Cerebellar nuclear complex (tissue), 1 donor: ENCODE measurements around the gene CDH4.

ENCODE experiments used
- DNase-seq, 2 experiments: peaks; one replicate each; lab custom pipeline; 2025; lab: John Stamatoyannopoulos, UW

CDH4 gene

DNA sequence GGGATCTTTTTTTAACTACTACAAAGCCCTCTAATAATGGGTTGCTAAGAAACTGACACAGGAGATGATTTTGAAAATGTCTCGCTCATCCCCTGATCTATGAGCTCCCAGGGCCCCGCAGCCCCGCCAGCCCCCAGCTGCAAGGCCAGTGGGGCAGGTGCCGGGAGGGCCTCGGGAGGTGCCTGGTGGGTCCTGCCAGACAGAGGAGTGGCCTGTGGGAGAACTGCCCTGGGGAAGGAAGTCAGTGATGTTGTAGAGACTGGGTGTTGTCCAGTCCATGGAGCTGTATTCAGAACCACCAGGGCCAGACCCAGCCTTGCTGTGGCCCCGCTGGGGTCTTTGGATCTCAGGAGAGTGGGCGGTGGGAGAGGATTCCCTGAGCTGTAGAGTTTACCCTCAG is 554.9 kb downstream of the CDH4 start:
- DNase-seq: no peak

DNA sequence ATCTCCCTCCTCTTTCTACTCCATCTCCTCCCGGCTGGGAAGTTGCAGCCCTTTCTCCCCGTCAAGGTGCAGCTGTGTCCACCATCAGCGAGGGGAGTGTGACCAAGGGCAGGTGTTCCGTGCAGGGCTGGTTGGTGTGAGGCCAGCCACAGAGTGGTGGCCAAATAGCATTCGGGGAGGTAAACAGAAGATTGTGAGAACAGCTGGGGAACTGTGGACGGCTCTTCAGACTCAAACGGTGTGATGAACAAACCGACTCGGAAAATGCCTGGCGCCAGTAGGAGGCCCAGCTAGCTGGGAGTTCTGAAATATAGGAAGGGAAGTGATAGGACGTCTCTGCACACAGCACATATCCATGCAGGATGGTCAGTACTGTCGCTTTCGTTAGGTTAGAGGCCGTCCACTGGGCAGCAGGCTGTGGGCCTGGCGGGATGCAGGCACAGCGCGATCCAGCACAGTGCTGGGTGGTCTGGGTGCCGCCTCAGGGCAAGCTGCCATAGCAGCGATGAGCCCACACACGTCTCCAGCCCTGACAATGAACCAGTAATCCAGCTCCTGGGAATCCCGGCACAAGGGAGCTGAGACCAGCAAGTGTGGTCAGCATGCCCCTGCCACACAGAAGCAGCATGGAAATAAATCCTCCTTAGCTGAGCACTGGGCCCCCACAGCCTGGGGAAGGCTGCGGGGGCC is 555.6 kb downstream of the CDH4 start:
- no peak for DNase-seq

DNA sequence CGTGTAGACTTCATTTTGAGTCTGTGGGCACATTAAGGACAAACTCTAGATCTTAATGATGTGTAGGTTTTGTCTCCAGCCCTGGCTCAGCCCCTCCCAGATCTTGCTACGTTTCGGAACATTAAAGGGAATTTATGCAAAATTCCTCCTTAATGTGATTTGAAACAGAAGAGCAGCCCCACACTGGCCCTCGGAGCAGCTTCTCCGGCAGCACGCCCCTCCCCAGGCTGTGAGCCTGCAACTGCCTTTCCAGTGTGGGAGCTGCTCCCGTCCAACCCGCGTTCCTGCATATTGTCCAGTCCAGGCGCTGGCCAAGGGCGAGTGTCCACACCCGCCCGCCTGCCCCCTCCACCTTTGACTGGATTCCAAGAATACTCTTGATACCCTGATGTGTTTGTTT is 556.4 kb downstream of the CDH4 start:
- DNase-seq: no peak

DNA sequence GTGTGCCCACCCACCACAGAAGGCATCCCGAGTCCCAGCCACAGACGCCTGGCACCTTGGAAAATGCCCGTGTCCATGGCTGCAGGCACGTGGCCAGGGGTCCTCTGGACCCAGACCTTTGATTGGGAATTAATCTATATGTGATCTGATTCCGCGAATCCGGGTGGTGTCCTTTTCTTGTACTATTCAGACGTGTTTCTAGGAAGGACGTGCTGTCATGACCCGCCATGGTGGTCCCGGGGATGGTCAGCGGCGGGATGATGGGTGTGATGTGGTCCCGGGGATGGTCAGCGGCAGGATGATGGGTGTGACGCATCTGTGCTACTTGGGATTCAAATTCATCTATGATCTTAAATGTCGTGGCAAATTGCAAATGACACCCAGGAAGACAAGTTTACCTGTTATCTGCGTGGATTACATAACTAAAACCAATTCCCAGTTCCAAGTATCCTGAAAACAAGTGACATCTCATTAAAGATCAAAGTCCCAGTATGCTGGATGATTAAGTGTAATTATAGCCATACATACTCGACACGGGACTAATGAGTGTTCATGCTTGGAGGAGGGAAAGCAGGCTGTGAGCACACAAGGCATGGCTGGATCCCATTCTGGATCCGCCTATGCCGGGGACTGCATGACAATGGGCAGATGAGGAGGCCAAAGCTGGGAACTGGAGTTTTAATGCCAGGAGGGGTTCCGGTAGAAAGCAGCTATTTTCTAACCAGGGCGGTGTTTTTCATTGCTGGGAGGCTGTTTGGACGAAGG is 557.1 kb downstream of the CDH4 start:
- DNase-seq: no peak

DNA sequence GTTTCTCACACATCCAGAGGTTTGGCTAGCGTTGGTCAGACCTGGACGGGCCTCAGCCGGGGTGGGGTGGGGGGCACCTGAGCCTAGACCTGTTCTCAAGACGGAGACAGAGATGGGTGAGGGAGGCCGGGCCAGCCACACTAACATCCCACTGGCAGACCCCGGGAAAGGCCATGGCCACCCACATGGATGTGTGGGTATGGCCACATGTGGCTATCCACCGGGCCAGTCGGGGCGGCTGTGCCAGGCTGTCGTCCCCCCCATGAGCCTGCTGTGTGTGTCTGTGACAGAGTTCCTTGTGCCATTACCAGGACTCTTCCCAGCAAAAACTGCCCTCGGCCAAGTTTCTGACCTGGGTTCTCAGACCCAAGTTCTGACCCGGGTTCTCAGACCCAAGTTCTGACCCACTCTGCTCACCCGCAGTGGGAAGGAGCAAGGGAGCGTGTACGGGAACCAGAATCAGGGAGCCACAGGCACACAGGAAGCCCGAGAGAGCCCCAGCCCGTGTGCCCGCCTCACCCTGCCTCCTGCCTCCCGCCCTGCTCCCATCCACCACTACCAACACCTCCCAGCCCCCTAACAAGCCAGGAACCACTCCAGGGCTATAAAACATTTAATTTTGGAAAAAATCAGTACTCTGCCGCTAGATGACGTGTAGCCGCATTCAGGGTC is 558.1 kb downstream of the CDH4 start:
- DNase-seq: no peak

DNA sequence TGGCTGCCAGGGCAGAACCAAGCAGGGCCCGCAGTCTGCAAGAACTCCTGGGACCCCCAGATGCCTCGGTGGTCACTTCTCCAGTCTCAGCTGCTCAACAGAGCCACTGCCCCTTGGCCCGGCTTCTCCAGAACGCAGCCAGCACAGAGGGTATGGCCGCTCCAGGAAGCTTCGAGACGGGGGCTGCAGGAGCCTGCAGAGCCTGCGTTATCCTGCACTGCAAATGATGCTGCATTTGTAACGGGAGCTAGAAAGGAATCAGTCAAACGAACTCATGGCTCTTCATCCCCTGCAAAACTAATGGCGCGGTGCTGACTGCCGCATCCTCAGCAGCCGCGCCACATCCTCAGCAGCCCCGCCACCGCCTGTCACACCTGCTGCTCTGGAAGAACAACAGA is 558.7 kb downstream of the CDH4 start:
- DNase-seq: no peak

DNA sequence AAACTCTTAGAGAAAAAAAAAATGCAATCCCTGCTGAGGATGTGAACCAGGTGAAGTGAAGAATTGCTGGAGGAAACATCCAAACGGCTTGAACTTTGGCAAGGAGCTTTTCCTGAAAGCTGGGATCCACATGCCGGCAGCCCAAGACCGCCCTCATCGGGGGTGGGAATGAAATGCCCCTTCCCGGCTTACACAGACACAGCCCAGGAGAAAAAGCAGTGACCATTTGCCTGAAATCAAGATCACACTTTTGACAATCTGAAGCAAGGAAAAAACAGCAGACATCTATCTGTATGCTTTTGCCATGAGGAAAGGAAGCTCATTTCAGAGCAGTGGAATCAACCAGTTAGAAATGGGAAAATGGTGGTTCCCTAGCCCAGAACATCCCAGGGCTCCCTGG is 559.1 kb downstream of the CDH4 start:
- DNase-seq: no peak

DNA sequence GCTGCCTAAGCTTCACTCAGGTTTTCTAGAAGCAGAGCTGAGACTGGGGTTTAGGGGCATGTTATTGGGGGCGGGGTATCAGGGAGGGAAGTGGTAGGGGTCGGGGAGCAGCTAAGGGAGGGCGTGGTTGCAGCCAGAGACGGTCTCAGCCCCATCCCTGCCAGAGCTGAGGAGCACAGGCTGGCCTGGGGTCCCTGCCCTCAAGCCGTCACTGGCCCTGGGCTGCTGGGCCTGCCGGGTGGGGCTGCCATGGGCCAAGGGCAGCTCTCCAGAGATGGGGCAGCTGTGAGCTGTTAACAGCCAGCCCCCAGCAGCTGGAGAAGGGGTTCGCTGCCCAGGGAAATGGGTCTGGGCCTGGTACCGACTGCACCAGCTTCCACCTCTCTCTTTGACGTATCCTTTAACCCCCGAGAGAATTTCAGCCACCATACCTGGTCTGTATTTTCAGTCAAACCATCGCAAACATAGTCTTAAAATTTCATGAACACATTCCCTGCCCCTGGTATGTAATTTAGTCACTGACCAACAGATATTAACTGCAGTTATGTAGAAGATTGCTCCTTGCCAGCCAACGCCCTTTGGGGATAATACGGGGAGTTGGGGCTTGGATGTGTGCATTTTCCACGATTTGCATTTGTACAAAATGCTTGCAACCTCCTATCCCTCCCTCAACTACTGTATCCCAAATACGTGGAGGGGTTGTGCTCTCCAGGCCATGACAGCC is 560.2 kb downstream of the CDH4 start:
- no peak for DNase-seq

DNA sequence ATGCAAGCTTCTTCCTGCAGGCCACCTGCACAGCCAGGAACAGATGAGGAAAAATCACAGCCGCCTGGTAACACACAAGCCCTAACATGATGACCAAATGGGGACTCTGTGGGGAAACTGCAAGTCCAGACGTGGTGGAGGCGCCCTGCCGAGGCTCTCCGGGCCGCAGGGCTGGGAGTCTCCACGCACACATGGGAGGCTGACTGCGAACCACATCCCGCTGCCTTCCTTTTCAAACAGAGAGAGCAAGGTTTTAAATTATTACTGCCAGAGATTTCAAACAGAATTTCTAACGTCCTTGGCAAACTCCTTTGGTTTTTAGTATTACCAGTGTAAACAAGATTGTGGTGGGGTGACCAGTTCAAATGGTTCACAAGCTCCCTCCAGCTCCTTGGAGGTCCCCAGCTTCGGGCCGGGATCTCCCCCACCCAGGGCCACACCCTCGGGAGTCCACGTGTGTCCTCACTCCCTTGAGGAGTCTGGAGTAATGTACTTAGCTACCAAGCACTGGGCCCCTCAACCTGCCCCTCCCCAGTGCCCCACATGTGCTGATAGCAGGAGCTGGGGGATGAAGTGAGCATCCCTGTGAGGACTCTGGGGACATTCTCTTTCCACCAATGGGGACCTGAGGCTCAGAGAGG is 560.9 kb downstream of the CDH4 start:
- DNase-seq: no peak

DNA sequence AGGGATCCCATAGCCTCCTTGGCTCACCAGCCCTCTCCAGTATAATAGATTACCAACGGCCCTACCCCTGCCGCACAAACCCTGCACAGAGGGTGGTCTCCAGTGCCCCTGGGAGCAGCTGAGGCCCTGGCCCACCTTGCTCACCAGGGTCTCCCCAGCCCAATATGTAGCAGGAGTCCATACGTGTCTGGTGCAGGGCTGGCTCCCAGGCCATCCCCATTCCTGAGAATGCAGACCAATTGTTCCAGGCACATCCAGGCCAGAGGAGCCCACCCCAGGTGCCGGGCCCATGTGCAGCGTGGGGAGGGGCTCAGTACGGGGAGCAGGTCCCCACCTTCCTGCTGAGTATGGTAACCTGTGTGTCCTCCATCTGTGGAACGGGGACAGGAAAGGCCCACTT is 561.7 kb downstream of the CDH4 start:
- no peak for DNase-seq

DNA sequence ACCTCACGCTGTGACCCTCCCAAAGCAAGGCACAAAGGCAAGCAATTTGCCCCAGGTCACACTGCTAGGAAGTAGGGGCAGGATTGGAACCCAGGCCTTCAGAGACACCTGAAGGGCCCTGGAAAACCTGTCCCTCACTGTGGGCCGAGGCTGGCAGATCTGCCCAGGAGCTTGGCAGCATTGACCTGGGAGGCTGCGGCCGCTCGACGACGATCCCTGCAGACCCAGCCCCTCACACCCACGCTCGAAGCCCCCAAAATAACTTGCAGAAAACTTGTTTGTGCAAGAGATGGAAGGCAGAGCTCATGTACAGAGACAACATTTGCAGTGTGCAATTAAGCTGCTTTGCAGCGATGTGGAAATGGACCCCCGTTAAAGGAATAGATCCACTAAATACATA is 562.2 kb downstream of the CDH4 start:
- no peak for DNase-seq

DNA sequence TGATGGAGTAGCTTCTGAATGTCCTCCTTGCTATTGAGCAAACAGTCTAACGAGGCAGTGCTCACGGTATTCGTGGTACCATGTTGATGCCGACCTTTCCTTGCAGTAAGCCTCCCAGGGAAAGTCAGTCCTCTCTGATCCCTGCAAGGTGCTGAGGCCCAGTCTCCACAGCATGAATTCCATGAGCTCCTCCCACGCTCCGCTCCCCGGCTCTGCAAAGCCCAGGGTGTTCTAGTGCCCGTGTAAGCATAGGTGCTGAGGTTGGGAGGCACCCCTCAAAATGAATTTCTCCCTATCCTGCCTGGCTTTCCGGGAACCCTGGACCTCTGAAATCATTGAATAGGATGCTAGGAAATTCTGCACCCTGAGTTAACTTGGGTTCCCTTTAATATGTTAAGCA is 562.7 kb downstream of the CDH4 start:
- no peak for DNase-seq

DNA sequence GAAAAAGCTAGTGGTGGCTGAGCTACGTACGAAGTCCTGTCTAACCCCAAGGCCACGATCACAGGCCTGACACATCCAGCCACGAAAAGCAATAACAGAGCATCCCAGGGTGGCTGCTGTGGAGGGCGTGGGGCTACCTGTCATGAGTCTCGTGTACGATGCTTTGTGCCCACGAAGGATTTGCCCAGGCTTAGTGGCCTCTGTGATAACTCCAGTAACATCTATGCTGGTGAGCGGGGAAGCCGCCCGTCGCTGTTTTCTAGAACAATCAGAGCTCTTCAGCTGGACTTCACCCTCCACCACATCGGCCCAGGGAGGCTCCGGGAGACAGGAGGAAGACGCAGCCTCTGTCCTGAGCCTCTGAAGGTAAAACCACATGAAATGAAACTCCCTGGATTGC is 563.1 kb downstream of the CDH4 start:
- DNase-seq: no peak

DNA sequence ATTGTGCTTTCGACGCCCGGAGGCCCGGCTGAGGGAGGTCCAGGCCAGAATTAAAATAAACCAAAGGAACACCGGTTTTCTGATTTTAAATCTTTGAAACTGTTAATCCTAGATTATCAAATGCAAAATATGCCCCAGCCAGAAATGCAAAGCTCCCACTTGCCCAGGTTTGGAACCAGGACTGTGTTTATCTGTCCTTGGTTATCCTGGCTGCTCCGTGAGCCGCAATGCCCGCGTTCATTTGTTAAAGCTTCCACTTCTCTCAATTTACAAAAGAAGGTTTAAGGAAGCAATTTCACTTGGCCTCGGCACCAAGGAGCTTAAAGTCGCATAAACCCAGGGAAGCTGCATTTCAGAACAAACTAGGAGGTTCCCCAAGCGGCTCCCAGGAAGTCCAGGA is 563.6 kb downstream of the CDH4 start:
- no peak for DNase-seq

DNA sequence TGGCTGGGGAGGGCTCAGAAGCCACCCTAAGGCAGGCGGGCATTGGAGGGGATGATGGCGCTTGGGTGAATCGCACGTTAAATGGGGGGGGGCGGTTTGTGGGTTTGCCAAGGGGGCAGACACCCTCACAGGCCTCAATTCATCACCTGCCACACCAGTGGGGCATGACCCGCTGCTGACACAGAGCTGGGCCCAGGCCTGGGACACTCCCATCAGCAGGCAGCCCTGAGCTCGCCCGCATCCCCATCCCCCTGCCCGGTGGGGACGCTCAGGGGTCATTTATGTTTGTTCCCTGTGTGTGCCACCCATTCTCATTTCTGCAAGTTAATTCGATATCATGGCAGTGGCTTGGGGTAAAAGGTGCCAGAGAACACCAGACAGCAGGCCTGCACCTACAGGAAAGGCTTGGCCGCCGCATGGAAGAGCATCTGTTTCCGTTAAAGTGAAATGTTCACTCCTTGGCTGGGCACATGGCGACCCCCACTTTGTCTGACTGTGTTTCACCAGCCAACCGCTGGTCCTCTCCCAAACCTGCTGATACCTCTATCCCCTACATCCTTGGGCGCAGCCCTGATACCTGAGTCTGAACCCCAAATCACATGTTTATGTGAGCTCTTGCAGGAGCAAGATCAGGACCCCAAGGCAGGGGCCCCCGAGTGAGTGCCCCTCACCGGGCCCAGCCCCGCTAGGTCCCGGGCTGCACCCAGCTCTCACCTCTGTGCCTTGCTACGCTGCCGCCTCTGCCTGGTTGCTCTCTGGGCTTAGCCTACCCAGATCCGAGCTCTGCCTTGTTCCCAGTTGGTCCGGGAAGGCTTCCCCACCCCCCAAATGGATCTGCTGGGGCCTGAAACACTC is 564.8 kb downstream of the CDH4 start:
- DNase-seq: no peak

DNA sequence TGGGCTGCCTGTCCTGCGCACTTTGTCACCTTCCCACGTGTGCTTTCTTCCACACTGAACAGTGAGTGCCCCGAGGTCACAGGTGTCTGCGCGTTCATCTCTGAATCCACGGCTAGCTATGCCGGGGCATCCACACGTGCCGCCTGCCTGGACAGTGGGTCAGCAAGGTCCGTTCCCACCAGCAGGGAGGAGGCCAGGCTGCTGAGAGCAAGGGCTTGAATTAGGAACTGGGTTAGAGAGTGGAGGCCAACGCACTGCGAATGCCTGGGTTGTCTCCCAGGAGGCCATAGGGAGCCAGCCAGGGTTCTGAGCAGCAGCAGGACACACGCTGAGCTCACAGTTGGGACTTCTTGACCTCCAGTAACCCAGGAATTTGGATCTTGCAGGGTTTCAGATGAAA is 565.5 kb downstream of the CDH4 start:
- no peak for DNase-seq

DNA sequence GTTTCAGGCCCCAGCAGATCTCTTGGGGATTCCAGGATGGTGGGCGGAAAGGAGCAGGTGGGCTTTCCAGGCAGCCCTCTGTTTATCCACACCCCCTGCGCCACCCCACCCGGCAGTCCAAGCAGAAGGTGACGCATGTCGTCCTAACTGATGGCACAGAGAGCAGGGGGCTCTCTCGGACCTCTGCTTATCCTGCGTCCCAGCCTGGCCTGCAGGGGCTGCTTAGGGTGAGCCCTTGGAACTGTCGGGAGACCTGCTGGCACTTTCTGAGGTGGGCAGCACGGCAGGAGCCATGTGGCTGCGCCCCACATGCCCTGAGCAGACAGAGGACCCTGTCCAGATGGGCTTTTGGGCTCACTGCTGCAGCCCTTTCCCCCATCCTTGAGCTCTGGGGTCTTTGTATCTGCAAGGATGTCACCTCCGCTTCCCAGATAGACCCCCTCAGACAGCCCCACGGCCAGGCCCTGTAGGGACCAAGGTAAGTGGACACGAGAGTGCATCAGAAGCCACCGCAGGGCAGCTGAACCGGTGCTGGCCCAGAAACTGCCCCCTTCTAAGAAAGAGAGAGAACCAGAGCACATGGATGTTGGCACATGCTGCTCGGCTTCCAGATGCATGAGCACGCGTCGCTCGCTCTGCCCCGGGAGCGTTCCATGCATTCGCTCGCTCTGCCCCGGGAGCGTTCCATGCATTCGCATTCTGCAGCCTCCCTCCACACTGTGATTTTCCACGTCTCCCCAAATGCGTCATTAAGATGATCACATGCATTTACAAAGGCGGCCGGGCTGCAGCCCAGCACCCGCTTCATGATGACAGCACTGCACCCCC is 566.9 kb downstream of the CDH4 start:
- no peak for DNase-seq

DNA sequence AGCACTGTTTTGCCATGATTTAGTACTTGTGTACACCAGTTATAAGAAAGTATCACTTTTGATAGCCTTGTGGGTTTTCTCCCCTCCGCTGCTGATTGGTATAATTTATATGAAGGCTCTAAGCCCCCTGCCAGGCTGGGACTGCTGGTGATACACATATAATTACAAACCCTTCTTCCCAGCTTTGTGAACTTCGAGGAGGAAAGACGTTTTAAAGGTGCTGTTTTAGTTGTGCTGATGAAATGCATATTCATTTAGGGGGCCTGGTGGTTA is 567.4 kb downstream of the CDH4 start:
- no peak for DNase-seq

DNA sequence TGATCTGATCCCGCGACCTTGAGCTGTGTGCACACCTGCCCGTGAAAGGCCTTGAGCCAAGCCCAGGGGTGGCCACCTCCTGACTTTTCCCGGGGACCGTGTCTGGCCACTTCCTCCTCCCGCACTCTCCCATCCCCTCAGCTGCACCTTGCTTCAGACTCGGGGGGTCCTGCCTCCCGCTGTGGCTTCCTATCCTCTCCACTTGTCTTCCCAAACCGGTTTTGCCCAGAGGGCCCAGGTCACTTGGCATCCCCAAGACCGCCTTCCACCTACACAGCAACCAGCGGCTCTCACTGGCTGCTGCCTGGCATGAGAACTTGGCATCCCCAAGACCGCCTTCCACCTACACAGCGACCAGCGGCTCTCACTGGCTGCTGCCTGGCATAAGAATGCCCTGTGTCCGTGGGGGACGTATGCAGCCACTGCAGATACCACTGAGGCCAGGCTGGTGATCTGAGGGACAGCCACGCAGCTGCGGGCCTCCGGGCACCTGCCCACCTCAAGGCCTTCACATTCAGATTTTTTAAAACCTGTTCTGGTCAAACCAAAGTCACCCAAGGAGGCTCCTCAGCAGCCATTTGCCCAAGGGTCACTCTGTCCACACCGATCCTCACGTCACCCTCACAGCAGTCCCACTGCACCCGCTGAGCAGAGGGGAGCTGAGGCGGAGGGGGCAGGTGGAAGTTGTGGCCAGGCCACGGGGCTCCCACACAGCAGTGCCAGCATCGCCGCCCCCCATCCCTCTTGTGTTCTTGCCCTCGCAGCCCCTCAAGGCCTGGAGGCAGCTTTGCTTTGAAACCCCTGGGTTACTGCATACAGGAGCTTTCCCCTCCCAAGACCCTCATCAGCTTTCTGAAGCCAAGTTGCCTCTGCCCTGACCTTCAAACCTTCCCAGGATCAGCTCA is 568.1 kb downstream of the CDH4 start:
- no peak for DNase-seq
